NCI-H1105 (cell line): Measurements from ENCODE around the gene D2HGDH.
"Not testable (repeated sequence)": the region's sequence is repeated elsewhere in the genome, so short reads cannot be mapped to it uniquely, and the experiment has no call there.

Source experiments
- DNase-seq: peaks from one replicate; lab custom pipeline; 2025; lab: John Stamatoyannopoulos, UW

The D2HGDH gene

GRCh38 chr2:241768850-241769249, 34.4 kb downstream of the D2HGDH start:
- no peak for DNase-seq

GRCh38 chr2:241769819-241770184, 35.4 kb downstream of the D2HGDH start:
- DNase-seq, result no peak

- no peak for DNase-seq
These were observed 35.9 kb downstream of the D2HGDH start for GRCh38 chr2:241770185-241770935.

- DNase-seq, result no peak
These were observed 36.5 kb downstream of the D2HGDH start for GRCh38 chr2:241770936-241771285.

- no peak for DNase-seq
These were observed 37.0 kb downstream of the D2HGDH start for GRCh38 chr2:241771286-241772062.

- DNase-seq, result no peak
These were observed 37.7 kb downstream of the D2HGDH start for GRCh38 chr2:241772063-241772499.

- DNase-seq, result no peak
These were observed 39.3 kb downstream of the D2HGDH start for GRCh38 chr2:241773511-241774418.

GRCh38 chr2:241774419-241775222, 40.2 kb downstream of the D2HGDH start:
- no peak for DNase-seq

GRCh38 chr2:241775223-241776177, 41.1 kb downstream of the D2HGDH start:
- no peak for DNase-seq

- DNase-seq, result no peak
These were observed 42.1 kb downstream of the D2HGDH start, which contains the start of gene GAL3ST2 for GRCh38 chr2:241776336-241777169. Gene GAL3ST2 (plus strand): TSS chr2:241776822. CDS start chr2:241776956, 134 bp downstream.

GRCh38 chr2:241777170-241777685, 42.8 kb downstream of the D2HGDH start:
- no peak for DNase-seq

GRCh38 chr2:241777686-241778627, 43.5 kb downstream of the D2HGDH start:
- no peak for DNase-seq

- no peak for DNase-seq
These were observed 46.6 kb downstream of the D2HGDH start for GRCh38 chr2:241780939-241781569.

- DNase-seq, result not testable (repeated sequence)
These were observed 47.6 kb downstream of the D2HGDH start for GRCh38 chr2:241782053-241782452.

- DNase-seq, result no peak
These were observed 53.7 kb downstream of the D2HGDH start for GRCh38 chr2:241788135-241788534.

GRCh38 chr2:241788572-241788971, 54.1 kb downstream of the D2HGDH start:
- DNase-seq, result no peak

- not testable (repeated sequence) for DNase-seq
These were observed 57.0 kb downstream of the D2HGDH start for GRCh38 chr2:241791385-241791784.
